GM18951 (cell line): ENCODE data around the gene KLHL1.

Source experiments
- POLR2A ChIP-seq: IDR thresholded peaks from 4 replicates; pipeline ENCODE4 v1.6.1; 2011; ENCODE audit warnings: mild to moderate bottlenecking; ENCODE audit not compliant: insufficient read length, insufficient read depth; ENCODE audit errors: extremely low read depth
- in situ Hi-C: fragments of 300-500 bp; cut with MboI; formaldehyde crosslinking; loops from one replicate; pipeline ENCODE4 v1.12.0; 2022; ENCODE audit warnings: low sequenced_read_pairs, mixed read lengths, inconsistent platforms; ENCODE audit not compliant: unreplicated experiment

The KLHL1 gene

GRCh38 chr13:69654392-69654791, 453.9 kb downstream of the KLHL1 start:
- in situ Hi-C loops, result no loop called here
- no peak for TF ChIP-seq POLR2A
